ENCODE data around the gene CDRT15. TPM values are rescaled to one million over a fixed set of nuclear protein-coding genes. Genes with fewer than 3 reads are reported as not detected.

CDRT15 gene
- total RNA-seq, 1 donor from 2014 or later: not detected

- H3K4me3 ChIP-seq: no peak overlapping the region
- H3K9me3 ChIP-seq (replicated peaks): no peaks in the 10 kb centered on the region
- no peak overlapping the region for H3K27ac ChIP-seq (replicated peaks)
- intact Hi-C loops (cut with micrococcal nuclease): no loop called here
- DNase-seq: no peak
- H3K27me3 ChIP-seq (ENCODE audit: low read depth): no peaks in the 10 kb centered on the region
- no peak for TF ChIP-seq CTCF (IDR thresholded peaks at IDR 0.05; ENCODE audit: borderline replicate concordance)
- H3K36me3 ChIP-seq: no peaks in the 10 kb centered on the region
- H3K4me1 ChIP-seq: no peaks in the 10 kb centered on the region
These were observed 7.8 kb downstream of the CDRT15 start for GRCh38 chr17:14228903-14229302.

GRCh38 chr17:14227052-14227451, 9.6 kb downstream of the CDRT15 start:
- H3K27ac ChIP-seq (replicated peaks): no peak overlapping the region
- no peaks in the 10 kb centered on the region for H3K9me3 ChIP-seq (replicated peaks)
- intact Hi-C loops (cut with micrococcal nuclease): no loop called here
- no peak for DNase-seq
- no peaks in the 10 kb centered on the region for H3K4me1 ChIP-seq
- no peaks in the 10 kb centered on the region for H3K27me3 ChIP-seq (ENCODE audit: low read depth)
- TF ChIP-seq CTCF (IDR thresholded peaks at IDR 0.05; ENCODE audit: borderline replicate concordance): no peak
- H3K36me3 ChIP-seq: no peaks in the 10 kb centered on the region
- H3K4me3 ChIP-seq: no peak overlapping the region

GRCh38 chr17:14225254-14225980, 11.2 kb downstream of the CDRT15 start:
- intact Hi-C loops (cut with micrococcal nuclease): no loop called here
- Histone ChIP-seq H3K27ac (replicated peaks) (no peak overlapping the region), H3K9me3 (replicated peaks) (no peaks in the 10 kb centered on the region), H3K27me3 (ENCODE audit: low read depth) (no peaks in the 10 kb centered on the region), H3K36me3 (no peaks in the 10 kb centered on the region), H3K4me3 (no peak overlapping the region), H3K4me1 (no peaks in the 10 kb centered on the region)
- TF ChIP-seq CTCF (IDR thresholded peaks at IDR 0.05; ENCODE audit: borderline replicate concordance): no peak
- DNase-seq: no peak

DNA sequence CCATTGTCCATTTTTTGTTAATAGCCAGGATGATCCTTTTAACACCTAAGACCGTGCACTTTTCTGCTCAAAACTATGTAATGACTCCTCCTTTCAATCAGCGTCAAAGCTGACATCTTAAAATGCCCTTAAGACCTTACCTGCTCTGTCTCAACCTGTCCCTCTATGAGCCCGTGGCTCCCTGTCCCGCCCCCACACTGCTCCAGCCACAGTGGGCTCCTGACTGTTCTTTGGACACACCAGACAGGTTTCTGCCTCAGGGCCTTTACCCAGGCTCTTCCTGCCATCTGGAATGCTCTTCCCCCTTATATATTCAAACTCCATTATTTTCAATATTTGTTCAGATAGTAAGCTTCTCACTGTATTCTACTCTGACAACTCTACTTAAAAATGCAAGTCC, 14.1 kb downstream of the CDRT15 start:
- no peaks in the 10 kb centered on the region for H3K36me3 ChIP-seq
- no peaks in the 10 kb centered on the region for H3K9me3 ChIP-seq (replicated peaks)
- DNase-seq: no peak
- H3K4me3 ChIP-seq: no peak overlapping the region
- TF ChIP-seq CTCF (IDR thresholded peaks at IDR 0.05; ENCODE audit: borderline replicate concordance): no peak
- H3K4me1 ChIP-seq: no peaks in the 10 kb centered on the region
- intact Hi-C loops (cut with micrococcal nuclease): no loop called here
- H3K27ac ChIP-seq (replicated peaks): no peak overlapping the region
- H3K27me3 ChIP-seq (ENCODE audit: low read depth): no peaks in the 10 kb centered on the region

DNA sequence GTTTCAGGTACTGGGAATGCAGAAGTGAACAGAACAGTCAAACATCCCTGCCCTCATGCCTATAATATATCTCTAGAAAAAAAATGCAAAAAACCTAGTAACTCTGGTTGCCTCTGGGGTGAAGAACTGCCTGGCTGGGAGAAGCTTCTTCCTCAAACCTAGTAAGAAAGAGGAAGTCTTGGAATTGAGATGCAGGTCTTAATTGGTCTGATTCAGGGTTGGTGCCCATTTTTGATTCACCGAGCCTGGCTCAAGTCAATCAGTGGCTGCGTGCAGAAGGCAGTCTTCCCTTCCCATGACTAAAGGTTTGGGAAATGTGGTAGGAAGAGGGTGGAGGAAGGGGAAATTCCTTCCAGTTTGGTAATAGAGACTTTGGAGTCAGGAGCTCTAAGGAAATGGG, 22.4 kb downstream of the CDRT15 start:
- H3K4me3 ChIP-seq: no peak overlapping the region
- no peak overlapping the region for H3K27ac ChIP-seq (replicated peaks)
- no peaks in the 10 kb centered on the region for H3K27me3 ChIP-seq (ENCODE audit: low read depth)
- intact Hi-C loops (cut with micrococcal nuclease): no loop called here
- no peak for TF ChIP-seq CTCF (IDR thresholded peaks at IDR 0.05; ENCODE audit: borderline replicate concordance)
- no peaks in the 10 kb centered on the region for H3K9me3 ChIP-seq (replicated peaks)
- DNase-seq: no peak
- no peaks in the 10 kb centered on the region for H3K4me1 ChIP-seq
- H3K36me3 ChIP-seq: peaks cover 8% of the 10 kb centered on the region
